SK-N-MC (cell line): ENCODE results near the gene HM13.

Experiments
- EZH2 ChIP-seq: fragments of 200-600 bp; sonication (generic); IDR thresholded peaks from one replicate; pipeline ENCODE4 v1.6.1; 2017; ENCODE audit warnings: antibody characterized with exemption
- FOXP2 ChIP-seq: optimal IDR thresholded peaks from 2 replicates; pipeline ENCODE3; 2011; ENCODE audit warnings: mild to moderate bottlenecking, moderate library complexity; ENCODE audit not compliant: insufficient read depth; ENCODE audit errors: extremely low read length, control extremely low read depth
- POLR2AphosphoS5 ChIP-seq: IDR thresholded peaks from 2 replicates; pipeline ENCODE4 v1.6.1; 2012; ENCODE audit warnings: mild to moderate bottlenecking, low read depth, low read length, borderline replicate concordance

DNA sequence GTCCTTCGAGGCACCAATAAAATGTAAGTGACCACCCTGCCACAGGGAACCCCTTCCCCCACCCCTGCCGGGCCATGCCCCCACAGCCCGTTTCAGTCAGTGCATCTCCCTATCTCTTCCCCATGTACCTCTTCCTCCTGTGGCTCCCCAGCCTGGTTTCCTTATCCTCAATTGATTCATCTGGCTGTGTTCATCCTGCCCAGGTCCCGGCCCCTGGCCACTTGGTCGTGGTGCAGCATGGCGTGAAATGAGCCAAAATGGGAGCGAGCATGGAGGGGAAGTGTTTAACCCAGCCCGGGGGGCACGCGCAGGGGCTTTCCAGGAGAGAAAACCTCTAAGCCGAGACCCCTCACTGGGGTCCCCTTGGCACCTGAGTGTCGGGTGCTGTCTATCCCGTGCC, 35.9 kb downstream of the HM13 start:
- TF ChIP-seq POLR2AphosphoS5: no peak
- TF ChIP-seq EZH2: no peak
- TF ChIP-seq FOXP2: no peak
